ENCODE results near the gene ASPG.
A peak's percentile ranks its signal among the peaks of the same experiment; 100 is the strongest.

Gene ASPG

DNA sequence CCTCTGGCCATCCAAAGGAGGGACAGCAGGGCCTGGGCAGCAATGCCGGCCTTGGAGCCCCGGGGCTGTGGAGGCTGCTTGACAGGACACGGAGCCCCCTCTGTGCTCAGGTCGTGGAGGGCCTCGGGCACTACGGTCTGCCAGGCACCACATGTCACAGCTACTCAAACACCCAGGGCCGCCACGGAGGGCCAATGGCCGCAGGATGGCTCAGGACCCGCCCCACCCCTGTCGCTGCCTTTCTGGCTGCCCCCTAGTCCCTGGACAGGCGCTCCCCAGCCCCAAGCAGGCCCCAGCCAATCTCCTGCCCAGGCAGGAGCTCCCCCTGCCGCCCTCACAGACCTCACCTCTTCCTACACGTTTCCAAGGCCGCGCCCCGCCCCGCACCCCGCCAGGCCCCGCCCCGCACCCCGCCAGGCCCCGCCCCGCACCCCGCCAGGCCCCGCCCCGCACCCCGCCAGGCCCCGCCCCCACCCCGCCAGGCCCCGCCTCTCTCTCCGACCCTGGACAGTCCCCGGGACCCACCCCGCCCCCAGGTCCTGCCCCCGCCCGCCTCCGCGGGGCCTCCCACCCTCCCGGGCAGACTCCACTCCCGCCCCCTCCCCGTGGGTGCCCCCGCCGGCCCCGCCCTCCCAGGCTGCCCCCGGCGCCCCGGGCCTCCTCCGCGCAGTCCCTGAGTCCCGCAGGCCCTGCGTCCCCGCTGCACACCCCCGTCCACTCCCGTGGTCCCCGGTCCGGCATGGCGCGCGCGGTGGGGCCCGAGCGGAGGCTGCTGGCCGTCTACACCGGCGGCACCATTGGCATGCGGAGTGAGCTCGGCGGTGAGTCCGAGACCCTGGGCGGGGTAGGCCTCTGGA, at the start of gene ASPG:
TSS of gene ASPG (plus strand) at position 669 of the 857 bp plus-strand sequence. CDS start at position 740, 71 bp downstream.
- DNase-seq, result no peak

DNA sequence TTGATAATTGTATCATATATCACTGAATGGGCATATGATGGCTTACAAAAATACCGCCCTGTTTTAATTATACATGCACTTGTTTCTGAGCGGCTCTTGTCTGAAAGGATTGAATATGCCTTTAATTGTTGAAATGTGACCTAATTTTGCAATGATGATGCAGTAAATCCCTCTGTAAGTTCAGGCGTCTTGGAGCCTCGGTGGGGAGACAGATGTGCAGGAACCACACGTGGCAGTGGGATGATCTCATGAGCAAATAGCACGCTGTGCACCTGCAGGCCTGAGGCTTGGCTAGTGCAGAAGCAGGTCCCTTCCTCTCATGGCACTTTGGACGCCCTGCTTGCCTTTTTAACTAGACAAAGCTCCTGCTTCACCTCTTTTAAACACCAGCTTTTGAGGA, 49.3 kb upstream of the ASPG start:
- peak; percentile 6 for DNase-seq

DNA sequence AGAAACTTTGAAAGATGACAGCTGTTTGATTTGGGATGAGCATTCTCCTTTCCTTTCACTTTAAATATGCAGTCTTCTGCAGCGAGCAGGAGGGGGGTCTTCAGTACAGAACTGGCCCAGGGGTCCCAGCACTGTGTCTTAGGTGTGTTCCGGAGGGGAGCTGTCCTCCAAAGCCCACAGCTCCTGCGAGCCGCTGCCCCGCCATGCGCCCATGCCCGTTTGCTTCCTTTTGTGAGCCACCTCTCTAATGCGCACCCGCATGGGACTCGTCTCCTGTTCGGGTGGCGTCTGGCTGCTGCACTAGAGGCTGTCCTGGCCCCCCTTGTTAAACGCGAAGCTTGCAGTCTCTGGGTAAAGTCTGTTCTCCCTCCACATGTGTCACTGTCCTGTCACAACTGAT, 48.4 kb upstream of the ASPG start:
- no peak for DNase-seq

DNA sequence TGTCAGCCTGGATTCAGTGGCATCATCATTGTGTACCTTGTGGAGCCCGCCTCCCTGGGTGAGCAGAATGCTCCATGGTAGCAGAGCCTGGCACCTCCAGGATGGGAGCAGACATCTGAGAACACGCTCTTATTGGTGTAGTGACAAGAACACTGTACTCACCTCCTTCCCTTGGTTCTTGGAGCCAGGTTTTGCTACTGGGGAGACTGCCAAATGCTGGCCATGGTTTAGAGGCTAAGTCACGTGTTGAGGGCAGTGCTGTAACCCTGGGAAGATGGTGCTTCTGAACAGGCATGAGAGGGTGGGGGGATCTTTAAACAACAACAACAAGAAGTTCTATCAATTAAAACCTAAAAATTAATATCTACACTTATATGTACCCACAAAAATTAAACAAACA, 47.6 kb upstream of the ASPG start:
- DNase-seq, result no peak

DNA sequence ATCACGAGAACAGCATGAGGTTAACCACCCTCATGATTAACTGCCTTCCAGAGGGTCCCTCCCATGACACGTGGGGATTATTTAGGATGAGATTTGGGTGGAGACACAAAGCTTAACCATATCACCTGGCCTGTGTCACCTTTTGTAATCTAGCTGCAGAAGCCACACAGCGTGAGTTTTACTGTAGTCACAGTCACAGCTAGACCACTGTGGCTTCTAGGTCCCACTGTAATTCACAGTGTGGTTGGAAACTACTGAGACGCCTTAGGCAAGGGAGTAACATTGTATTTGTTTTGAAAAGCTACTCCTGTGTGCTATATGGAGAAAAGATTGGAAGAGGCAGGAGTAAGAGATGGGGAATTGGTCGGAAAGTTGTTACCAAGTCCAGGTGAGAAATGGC, 46.3 kb upstream of the ASPG start:
- DNase-seq, result no peak

DNA sequence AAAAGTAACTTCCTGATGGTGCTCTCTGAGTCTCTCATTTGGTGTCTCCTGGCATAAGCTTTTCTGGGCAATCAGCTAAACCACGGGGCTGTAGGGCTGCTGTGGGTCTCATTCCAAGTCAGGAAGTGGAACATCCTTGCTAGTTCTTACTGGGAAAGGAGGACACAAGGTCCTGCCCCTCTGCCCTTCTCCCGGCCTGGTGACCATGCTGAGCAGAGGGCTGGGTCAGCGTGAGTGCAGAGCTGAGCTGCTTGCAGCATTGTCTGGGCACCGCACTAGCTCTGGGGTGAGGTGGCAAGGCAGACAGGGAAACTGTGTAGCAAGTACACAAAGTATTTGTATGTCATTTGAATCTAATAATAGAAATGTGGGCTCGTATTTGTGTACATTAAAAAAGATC, 45.0 kb upstream of the ASPG start:
- no peak for DNase-seq

DNA sequence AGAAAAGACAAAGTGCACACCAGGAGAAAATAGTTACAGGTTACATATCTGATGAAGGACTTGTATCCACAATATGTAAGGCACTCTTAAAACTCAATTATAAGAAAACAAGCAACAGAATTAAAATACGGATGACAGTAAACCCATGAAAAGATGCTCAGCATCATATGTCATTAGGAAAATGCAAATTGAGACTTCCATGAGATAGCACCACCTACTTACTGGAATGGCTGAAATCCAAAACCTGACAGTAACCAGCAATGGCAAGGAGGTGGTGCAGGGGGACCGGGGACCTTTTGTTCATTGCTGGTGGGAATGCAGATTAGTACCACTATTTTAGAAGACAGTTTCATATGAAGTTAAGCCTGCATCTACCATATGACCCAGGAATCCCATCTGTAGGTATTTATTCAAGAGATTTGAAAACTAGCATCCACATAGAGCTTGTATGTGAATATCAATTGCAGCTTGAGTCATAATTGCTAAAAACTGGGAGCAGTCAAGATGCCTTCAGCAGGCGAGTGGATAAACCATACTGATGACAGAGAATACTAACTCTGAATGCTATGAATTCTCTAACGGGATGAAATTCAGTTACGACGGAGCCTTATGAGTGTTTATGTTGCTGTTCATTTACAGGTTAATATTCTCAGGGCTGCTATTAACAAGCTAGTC, 43.9 kb upstream of the ASPG start:
- DNase-seq, result no peak

DNA sequence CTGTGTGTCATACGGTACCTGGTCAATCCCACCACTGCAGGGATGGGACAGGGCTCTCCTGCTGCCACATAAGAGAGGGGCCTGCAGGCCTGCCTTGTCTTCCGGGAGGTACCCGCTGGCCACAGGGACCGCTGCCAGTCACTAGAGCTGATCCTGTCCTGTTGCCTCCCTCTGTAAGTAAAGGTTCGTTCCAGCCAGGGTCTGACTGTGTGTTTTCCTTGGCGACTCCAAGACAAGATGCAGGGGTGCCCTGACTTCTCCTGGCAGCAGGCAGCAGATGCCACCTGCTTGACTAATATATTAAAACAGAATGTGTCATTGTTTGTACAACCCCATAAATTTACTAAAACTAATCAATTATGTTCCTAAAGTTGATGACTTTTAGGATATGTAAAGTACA, 41.5 kb upstream of the ASPG start:
- DNase-seq, result no peak

DNA sequence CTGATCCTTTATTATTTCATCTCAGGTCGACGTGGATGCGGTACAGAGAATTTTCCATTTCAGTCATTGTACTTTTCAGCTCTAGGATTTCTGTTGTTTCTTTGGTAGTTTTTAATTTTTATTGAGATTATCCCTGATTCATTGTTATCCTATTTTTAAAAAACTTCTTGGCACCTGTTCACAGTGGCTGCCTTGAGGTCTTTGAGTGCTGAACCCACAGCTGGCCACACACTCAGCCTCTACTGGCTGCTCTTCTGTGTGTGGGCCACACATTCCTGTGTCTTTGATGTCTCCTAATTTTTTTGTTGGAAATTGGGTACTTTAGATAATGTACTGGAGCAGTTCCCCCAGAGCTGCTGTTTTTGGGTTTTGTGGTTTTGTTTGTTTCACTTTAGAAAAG, 37.7 kb upstream of the ASPG start:
- no peak for DNase-seq

DNA sequence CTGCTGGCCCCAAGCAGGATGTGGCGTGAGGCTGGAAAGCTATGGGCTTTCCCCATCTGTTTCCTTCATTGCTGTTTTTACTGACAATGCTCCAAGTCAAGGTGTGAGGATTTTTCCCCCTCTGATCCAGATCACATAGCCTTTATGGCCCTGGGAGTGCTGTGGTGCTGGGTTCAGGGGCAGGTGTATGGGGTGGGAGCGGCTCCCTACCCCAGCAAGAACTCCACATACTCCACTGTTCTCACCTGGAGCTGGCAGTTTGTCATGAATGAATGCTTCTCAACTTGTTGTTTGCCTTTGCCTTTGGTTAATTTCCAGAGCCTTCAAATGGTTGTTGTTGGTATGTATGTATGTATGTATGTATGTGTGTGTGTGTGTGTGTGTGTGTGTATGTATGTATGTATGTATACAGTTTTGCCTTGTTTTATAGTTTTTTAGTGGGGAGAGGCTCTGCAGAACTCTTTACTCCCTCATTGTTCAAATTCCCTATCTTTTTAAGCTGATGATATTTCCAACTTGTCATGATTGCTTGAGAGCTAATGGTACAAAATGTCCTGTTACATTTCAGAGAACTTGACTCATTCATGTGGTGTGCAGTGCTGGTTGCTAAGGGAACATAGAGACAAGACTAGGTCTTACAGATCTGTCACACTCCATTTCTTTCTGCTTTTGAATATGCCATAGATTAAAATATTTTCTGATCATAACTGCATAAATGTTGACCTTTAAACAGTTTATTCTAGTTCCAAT, 36.6 kb upstream of the ASPG start:
- no peak for DNase-seq

DNA sequence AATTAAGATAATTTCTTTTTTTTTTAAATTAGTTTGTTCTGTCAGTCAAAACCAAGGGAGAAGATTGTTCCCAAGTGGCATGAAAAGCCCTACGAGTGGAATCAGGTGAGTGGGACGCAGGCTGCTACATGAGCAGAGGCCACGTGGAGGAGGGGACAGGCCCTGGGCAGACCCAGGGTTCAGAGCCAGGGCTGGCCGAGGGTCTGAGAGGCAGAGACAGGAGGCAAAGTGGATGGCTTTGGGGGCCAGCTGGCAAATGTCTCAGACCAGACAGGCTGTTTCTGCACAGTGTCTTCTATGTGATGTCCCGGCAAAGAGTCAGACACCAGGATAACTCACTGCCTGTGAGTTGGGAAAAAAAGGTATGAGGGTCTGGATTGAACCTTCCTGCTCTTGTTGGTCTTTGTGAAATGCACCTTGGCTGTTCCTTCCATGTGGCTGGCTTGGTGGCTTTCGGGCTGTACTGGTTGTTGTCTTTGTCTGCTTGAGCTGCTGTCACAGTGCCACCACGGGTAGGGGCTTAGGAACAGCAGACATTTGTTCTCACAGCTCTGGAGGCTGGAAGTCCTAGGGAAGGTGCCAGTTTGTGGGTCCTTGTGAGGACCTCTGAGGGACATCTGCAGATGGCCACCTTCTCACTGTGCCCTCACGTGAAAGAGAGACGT, 35.8 kb upstream of the ASPG start:
- DNase-seq, result no peak

DNA sequence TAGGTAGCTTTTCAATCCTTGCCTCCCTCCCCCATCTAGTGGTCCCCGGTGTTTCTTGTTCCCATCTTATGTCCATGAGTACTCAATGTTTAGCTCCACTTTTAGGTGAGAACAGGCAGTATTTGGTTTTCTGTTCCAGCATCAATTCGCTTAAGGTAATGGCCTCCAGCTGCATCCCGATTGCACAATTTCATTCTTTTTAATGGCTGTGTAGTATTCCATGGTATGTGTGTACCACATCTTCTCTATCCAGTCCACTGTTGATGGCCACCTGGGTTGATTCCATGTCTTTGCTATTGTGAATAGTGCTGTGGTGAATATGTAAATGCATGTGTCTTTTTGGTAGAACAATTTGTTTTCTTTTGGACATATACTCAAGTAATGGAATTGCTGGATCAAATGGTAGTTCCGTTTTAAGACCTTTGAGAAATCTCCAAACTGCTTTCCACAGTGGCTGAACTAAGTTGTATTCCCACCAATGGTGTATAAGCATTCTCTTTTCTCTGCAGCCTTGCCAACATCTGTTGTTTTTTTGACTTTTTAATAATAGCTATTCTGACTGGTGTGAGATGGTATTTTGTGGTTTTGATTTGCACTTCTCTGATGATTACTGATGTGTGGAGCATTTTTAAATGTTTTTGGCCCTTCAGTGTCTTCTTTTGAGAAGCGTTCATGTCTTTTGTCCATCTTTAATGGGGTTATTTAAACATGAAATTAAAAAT, 34.2 kb upstream of the ASPG start:
- DNase-seq, result no peak

DNA sequence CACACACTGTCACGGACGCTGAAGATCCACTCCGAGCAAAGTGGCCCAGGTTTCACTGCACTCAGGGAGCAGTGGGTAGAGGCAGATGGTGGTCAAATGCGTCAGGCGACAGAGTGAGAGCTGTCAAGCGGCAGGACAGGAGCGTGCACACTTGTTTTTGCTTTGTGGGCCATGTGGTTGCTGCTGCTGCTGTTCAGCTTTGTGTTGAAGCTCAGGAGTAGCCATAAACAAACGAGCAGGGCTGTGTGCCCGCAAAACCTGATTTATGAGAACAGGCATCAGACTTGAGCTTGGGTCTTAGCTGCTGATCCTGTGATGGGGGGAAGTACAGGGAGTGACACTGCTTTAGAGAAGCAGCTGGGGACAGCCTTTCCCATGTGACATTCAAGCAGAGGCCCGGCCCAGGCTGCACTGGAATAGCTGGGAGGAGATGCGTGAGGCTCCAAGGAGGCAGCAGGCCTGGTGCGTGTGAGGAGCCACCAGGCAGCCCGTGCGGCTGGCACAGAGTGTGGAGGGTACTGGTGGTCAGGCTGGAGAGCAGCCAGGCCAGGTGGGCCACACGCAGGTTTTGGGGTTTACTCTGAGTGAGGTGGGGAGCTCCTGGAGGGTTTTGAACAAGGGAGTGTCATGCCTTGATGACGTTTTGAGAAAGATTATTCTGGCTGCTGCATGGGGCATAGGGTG, 31.1 kb upstream of the ASPG start:
- DNase-seq, result no peak

DNA sequence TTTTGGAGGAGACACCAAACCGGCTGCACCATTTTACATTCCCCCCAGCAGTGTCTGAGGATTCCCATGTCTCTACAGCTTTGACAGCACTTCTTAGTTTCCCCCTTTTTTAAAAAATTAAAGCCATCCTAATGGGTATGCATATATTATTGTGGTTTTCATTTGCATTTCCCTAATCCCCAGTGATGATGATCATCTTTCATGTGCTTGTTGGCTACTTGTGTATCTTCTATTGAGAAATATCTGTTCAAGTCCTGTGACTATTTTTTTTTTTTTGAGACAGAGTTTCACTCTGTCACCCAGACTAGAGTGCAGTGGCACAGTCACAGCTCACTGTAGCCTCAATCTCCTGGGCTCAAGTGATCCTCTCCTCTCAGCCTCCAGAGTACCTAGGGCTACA, 23.2 kb upstream of the ASPG start:
- DNase-seq, result no peak

DNA sequence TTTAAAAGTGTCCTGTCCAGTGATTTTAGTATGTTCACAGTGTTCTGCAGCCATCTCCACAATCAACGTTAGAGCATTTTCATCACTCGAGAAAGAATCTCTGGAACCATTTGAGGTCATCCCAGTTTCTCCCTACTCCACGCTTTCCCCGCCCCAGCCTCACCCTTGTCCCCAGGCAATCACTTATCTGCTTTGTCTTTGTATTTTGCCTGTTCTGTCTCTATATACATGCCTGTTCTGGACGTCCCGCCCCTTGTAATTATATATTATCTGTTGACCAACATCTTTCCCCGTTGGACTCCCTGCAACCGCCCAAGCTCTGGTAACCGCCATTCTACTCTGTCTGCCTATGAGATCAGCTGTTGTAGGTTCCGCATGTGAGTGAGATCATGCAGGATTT, 21.5 kb upstream of the ASPG start:
- no peak for DNase-seq

DNA sequence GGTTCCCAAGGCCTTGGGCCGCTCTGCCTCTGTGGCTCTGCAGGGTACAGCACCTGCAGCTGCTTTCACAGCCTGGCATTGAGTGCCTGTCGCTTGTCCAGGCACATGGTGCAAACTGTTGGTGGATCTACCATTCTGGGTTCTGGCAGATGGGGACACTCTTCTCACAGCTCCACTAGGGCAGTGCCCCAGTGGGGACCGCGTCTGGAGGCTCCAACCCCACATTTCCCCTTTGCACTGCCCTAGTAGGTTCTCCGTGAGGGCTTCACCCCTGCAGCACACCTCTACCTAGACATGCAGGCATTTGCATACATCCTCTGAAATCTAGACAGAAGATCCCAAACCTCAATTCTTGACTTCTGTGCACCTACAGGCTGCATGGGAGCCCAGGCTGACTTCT, 19.2 kb upstream of the ASPG start:
- DNase-seq, result no peak

DNA sequence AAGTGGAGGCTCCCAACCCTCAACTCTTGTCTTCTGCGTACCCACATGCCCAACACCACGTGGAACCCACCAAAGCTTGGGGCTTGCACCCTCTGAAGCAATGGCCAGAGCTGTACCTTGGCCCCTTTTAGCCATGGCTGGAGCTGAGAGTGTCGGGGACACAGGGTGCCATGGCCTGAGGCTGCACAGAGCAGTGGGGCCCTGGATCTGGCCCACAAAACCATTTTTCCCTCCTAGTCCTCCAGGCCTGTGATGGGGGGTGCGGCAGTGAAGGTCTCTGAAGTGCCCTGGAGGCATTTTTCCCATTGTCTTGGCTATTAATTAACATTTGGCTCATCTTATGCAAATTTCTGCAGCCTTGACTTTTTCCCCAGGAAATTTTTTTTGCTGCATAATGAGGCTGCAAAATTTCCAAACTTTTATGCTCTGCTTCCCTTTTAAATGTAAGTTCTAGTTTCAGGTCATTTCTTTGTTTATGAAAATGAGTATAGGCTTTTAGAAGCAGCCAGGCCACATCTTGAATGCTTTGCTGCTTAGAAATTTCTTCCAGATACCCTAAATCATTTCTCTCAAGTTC, 18.7 kb upstream of the ASPG start:
- DNase-seq, result no peak

DNA sequence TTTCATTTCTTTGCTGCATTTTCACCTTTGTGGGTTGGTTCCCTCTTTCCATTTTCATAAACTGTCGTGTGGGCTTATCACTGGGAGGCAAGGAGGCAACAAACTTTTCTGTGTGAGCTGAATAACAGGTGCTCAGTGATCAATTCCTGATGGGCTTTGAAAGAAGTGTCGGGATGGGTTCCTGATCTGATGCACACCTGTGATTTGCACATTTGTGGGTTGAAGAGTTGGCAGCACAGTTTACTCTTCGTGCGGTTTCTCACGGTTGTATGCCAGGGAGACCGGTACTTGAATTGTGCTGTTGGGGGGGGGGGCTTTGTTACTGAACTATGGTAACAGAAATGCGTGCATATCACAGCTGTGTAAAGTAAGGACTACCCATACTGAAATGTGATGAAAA, 16.0 kb upstream of the ASPG start:
- no peak for DNase-seq

DNA sequence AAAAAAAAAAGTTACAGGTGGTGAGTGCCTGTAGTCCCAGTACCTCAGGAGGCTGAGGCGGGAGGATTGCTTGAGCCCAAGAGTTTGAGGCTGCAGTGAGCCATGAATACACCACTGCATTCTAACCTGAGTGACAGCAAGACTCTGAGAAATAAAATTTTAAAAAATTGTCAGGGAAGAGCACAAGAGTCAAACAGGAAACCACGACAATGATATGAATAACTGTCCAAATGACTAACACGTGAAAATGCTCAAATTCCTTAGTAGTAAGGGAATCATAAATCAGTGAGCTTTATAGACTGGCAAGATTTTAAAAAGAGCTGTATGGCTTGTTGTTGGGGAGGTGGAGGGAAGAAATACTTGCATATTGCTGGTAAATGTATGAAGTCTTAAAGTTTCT, 12.9 kb upstream of the ASPG start:
- no peak for DNase-seq

DNA sequence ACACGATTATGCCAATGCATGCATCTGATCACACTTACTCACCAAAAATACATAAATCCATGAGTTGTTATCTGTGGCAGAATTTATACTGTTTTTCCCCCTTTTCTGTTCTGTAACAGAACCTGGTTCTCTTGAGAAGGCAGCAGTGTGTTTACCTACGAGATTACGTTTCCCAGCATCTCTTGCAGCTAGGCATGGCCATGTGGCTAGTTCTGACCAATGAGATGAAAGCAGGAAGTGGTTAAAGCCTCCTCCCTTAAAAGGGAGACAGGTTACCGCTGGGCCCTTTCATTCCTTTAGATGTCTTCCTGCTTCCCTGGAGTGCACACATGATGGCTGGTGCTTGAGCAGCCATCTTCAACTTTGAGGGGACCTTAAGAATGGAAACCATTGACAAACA, 11.7 kb upstream of the ASPG start:
- no peak for DNase-seq

DNA sequence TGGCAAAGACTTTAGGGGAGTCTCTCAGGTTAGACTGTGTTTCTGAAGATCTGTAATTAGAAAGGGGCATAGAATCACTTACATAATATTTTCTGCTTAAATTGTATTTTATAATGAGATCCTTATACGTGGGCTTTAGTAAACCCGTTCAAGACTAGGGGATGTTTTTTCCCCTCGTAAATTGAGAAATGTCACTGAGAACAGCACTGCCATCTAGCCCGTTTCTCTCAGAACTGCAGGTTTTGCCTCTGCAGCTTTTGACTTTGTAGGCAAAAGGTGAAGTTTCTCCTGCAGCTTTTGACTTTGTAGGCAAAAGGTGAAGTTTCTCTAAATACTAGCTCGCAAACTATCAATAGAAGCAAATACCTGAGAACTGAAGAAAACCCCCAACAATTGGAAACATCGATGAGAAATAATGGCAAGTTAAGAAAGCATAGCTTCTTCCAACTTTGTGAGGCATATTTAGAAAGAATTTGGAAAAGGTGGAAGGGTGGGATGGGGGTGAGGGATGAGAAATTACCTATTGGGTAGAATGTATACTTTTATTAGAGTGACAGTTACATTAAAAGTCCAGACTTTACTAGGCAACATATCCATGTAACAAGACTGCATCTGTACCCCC, 9.9 kb upstream of the ASPG start:
- DNase-seq, result no peak
